Activated CD4-positive, CD25-positive, alpha-beta regulatory T cell treated with anti-CD3 and anti-CD28 coated beads, Interleukin-2, amount 50 U/mL, for 24 hours (primary cell): ENCODE data around the gene CFAP107.
"Not testable (repeated sequence)": the region's sequence is repeated elsewhere in the genome, so short reads cannot be mapped to it uniquely, and the experiment has no call there.

Experiments used
- ATAC-seq, 2 donors: fragments of 150-1000 bp; cut with Tn5 transposase; one replicate each; pipeline ENCODE4 v1.10.0; 2021; ENCODE audit warnings: mild to moderate bottlenecking in 1 of 2, moderate library complexity in 1 of 2

CFAP107 gene

DNA sequence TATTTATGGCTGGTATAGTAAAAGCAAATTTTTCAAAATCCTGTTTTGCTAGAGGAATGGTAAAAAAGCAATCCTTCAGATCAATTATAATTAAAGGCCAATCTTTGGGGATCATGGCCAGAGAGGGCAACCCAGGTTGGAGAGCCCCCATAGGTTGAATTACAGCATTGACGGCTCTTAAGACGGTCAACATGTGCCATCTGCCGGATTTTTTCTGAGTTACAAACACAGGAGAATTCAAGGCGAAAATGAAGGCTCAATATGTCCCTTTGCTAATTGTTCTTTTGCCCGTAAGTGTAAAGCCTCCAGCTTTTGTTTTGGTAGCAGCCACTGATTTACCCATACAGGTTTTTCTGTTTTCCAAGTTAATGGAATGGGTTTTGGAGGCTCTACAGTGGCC lies 35.5 kb downstream of the CFAP107 start:
- not testable (repeated sequence) for ATAC-seq

DNA sequence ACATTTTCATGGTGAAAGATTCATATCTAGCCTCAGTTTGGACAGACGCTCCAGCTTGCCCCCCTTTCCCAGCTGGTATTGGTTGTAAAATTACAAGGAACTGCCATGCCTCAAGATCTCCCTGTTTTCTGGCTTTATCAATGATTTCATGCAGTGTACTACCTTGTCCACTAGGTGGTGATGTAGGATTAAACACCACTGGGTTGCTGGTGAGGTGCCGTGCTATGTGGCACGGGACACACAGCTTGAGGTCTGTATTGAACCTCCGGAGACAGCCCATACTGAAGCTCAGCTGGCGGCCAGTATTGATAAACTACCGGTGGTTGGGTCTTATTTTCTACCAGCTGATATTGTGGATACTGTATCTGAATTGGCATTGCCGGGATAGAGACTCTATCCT lies 37.8 kb downstream of the CFAP107 start:
- ATAC-seq = not testable (repeated sequence)

DNA sequence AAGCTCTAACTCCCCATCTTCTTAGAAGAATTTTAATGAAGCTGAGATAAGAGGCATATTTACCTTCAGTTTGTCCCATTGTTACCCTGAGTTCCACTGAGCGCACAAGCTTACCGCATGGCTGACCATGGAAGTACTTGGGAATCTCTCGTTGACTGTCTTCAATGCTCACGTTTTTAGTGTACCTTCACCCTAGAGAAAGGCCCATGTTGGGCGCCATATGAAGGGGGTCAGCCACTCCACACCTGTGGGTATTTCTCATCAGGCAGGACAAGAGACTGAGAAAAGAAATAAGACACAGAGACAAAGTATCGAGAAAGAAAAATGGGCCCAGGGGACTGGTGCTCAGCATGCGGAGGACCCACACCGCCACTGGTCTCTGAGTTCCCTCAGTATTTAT lies 38.7 kb downstream of the CFAP107 start:
- ATAC-seq = not testable (repeated sequence)

DNA sequence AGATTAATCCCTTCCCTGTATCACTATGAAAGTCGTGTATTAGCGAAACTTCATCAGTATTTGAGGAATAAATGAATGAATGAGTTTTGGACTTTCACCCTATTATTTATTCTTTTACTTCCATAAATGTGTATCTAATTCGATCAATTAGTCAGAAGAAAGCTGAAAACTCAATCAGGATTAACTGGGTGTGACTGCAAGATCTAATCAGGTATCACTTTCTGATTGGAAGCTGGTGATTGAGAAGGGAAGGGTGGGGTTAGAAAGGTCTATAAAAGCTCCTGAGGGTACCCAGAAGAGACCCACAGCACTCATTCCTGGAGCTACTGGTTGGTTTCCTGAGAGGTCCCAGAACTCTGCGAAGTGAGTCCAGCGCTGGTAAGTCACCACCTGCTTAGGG lies 45.1 kb downstream of the CFAP107 start, which contains the start of gene PRAMEF1:
PRAMEF1 (plus strand) TSS at position 301 of the 400 bp plus-strand sequence. CDS start 1,831 bp downstream, outside the sequence.
- not testable (repeated sequence) for ATAC-seq

DNA sequence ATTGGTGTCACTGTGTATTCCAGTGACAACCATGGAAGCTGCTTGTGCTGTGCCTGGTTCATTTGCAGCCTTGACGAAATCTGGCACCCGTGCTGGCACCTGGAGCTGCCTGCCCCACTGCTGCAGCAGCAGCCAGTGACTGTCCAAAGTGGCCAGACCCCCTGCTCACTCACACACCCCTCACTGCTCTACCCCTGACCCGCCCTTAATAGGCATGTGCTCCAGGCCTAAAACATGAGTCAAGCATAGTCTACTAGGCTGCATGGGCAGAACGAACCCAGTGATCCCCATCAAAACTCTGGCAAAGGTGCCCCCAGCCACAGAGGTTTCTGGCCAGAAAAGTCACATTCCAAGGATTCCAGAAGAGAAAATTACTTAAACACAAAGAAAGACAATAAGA lies 52.9 kb downstream of the CFAP107 start:
- no peak for ATAC-seq

DNA sequence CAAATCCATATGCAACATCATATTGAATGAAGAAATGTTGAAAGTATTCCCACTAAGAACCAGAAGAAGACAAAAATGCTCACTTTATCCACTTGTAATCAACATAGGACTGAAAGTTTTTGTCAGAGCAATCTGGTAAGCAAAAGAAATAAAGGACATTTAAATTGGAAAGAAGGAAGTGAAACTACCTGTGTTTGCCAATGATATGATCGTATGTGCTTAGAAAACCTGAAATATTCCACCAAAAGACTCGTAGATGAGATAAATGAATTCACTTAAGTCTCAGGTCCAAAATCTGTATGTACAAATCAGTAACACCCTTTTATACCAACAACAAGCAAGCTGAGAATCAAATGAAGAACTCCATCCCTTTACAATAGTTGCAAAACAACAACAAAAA lies 53.7 kb downstream of the CFAP107 start:
- ATAC-seq = no peak

DNA sequence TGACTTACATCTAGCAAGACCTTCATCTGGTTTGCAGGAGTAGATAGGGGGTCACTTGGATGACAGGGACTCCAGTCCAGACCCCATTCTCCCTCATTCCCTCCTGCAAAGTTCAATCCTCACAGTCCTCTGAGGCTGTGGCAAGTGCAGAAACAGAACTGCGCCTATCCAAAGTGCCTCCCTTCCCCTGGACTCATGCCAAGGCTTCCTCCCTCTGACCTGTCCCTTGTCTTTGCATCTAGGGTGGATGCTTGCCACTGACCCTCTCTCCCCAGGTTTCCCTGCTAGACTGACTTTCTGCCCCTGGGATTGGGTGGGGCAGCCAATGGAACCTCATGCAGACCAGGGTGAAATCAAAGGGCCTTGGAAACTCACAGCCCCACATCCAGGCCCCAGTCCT lies 63.9 kb downstream of the CFAP107 start:
- ATAC-seq = no peak

DNA sequence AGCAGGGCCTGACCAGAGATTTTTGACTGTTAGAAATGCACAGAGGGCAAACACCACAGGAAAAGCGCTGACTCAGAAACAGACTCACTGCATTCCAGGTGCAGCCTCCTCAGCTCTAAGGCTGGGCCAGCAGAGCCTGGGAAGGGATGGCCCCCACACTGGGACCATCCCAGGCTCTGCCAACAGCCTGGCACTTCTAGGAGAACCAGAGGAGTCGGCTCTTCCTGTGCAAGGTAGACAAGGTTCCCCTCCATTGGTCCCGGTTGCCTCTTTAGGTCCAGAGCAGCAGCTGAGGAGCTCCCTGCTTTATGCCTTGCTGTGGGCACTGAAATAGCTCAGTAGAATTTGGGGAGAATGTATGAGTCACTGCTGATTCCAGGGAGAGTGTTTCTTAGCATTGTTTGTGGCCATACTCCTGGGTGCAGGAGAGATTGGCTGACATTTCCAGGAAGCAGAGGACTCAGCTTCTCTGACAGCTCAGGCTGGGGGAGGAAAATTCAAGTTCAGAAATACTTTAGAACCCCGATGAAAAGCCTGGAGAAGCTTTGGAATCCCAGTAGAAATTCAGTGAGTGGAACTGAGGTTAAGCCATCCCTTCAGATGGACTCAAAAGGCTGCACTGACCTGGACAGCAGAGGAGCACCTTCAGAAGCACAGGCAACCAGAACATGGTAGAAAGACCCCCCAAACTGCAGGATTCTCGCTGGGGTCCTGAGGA lies 64.8 kb downstream of the CFAP107 start:
- ATAC-seq = no peak

DNA sequence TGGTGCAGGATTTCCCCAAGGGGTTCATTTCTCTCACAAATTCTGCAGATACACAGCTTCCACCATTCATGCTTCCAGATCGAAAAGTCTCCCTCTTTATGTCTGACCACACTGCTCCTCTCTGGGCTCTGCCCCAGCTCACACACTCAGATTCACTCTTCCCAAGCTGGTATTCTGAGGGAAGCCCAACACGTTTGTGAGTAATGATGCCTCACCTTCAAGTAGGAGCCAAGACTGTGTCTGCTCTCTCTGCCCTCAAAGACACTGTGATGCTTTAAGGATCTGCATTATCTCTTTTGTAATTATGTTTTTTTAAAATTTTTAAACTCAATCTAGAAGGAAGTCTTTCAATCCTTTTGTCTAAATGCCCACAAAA lies 65.4 kb downstream of the CFAP107 start:
- no peak for ATAC-seq
